ENCODE data around the gene RNF121. TPM values are rescaled to one million over a fixed set of nuclear protein-coding genes. Genes with fewer than 3 reads are reported as not detected.

RNF121 gene
- total and polyA plus RNA-seq, 9 donors = 17.4 to 32.2 (median 27.0) TPM

GRCh38 chr11:71931245-71931602, 2.4 kb downstream of the RNF121 start:
- TF ChIP-seq EP300 (IDR thresholded peaks at IDR 0.05) (no peak), POLR2A (IDR thresholded peaks at IDR 0.05) (no peak)
- TF ChIP-seq, protein P1, sequence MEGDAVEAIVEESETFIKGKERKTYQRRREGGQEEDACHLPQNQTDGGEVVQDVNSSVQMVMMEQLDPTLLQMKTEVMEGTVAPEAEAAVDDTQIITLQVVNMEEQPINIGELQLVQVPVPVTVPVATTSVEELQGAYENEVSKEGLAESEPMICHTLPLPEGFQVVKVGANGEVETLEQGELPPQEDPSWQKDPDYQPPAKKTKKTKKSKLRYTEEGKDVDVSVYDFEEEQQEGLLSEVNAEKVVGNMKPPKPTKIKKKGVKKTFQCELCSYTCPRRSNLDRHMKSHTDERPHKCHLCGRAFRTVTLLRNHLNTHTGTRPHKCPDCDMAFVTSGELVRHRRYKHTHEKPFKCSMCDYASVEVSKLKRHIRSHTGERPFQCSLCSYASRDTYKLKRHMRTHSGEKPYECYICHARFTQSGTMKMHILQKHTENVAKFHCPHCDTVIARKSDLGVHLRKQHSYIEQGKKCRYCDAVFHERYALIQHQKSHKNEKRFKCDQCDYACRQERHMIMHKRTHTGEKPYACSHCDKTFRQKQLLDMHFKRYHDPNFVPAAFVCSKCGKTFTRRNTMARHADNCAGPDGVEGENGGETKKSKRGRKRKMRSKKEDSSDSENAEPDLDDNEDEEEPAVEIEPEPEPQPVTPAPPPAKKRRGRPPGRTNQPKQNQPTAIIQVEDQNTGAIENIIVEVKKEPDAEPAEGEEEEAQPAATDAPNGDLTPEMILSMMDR (IDR thresholded peaks at IDR 0.05) = no peak
- Histone ChIP-seq H3K4me3 (no peak overlapping the region), H3K27ac (no peak overlapping the region), H3K9me3 (no peaks in the 10 kb centered on the region), H3K4me1 (ENCODE audit: insufficient read depth) (peaks cover 10% of the 10 kb centered on the region), H3K27me3 (no peaks in the 10 kb centered on the region), H3K36me3 (no peaks in the 10 kb centered on the region)
- DNase-seq = no peak
- WGBS, 3 donors = 47 to 58% (median 47%) methylated on average over 2 of the region's 2 CpGs
- intact Hi-C loops (cut with DNase I) = no loop called here

DNA sequence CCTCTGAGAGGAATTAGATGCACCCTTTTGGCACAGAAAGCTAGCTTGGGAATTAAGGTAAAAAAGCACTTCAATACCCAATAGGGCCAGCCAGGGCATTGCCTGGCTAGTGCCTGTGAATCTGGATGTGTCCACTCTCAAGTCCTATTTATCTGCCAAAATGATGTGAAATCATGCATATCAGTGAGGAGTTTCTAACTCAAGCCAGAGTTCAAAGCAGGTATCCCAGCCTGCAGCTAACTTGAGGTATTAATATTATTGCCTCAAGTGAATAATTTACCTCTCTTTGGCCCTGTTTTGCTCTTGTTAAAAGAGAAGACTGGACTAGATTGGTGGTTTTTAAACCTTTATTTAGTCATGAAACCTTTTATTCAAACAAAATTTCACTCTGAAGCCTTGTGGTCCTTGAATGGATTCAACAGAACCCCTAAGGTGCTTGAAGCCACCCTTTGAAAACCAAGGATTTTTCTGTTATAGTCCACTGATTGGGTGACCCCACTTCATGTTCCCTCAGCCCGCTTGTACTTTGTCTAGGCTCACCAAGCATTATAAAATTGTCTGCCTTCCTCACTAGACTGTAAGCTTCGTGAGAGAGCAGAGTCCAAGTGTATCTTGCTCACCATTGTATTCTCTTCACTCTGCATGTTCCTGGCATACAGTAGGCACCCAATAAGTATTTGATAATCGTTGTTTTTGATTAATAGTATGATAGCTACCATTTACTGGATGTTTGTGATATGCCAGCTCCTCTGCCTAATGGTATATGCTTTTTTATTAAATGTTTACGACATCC, 4.5 kb downstream of the RNF121 start:
- no peak for TF ChIP-seq POLR2A (IDR thresholded peaks at IDR 0.05)
- TF ChIP-seq EP300 (IDR thresholded peaks at IDR 0.05) = no peak
- TF ChIP-seq, protein P1 (IDR thresholded peaks at IDR 0.05) = no peak
- Histone ChIP-seq H3K27me3 (no peaks in the 10 kb centered on the region), H3K36me3 (no peaks in the 10 kb centered on the region), H3K27ac (no peak overlapping the region), H3K4me3 (no peak overlapping the region), H3K4me1 (ENCODE audit: insufficient read depth) (peaks cover 7% of the 10 kb centered on the region), H3K9me3 (no peaks in the 10 kb centered on the region)
- 87 to 89% (median 89%) methylated on average over 4 of the region's 4 CpGs for WGBS, 3 donors
- DNase-seq = no peak
- intact Hi-C loops (cut with DNase I) = no loop called here

- no peak for DNase-seq
- no peak overlapping the region for H3K4me3 ChIP-seq
- no peaks in the 10 kb centered on the region for H3K36me3 ChIP-seq
- intact Hi-C loops (cut with DNase I) = no loop called here
- 55 to 64% (median 56%) methylated on average over 2 of the region's 2 CpGs for WGBS, 3 donors
- no peaks in the 10 kb centered on the region for H3K27me3 ChIP-seq
- H3K27ac ChIP-seq = no peak overlapping the region
- peaks cover 7% of the 10 kb centered on the region for H3K4me1 ChIP-seq (ENCODE audit: insufficient read depth)
- H3K9me3 ChIP-seq = no peaks in the 10 kb centered on the region
- TF ChIP-seq EP300 (IDR thresholded peaks at IDR 0.05) = no peak
- no peak for TF ChIP-seq POLR2A (IDR thresholded peaks at IDR 0.05)
- TF ChIP-seq, protein P1 (IDR thresholded peaks at IDR 0.05) = no peak
These were observed 5.4 kb downstream of the RNF121 start for GRCh38 chr11:71934213-71934612.

DNA sequence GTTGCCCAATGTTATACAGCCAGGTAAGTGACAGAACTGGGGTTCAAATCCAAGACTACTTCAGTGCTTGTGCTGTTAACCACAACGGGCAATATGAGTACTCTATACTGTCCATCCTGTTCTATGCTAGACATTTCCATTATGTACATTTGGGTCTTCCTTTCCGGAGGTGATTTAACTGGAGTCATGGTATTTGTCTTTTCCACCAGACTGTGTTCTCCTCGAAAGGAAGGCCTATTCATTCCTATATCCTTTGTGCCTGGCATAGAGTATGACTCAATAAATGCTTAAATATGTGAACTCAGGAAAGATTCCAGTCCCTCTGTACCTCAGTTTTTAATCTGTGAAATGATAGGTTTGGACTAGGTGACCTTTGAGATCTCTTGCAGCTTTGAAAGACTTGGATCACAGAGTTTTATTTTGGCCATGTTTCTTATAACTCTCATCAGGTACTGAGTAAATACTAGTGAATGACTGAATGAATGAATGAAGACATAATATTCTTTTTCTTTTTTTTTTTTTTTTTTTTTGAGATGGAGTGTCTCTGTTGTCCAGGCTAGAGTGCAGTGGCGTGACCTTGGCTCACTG, 6.6 kb downstream of the RNF121 start:
- Histone ChIP-seq H3K27me3 (no peaks in the 10 kb centered on the region), H3K9me3 (no peaks in the 10 kb centered on the region), H3K27ac (no peak overlapping the region), H3K36me3 (no peaks in the 10 kb centered on the region), H3K4me1 (ENCODE audit: insufficient read depth) (peaks cover 2% of the 10 kb centered on the region), H3K4me3 (no peak overlapping the region)
- DNase-seq = no peak
- intact Hi-C loops (cut with DNase I) = no loop called here
- 82 to 90% (median 89%) methylated on average over 4 of the region's 4 CpGs for WGBS, 3 donors
- TF ChIP-seq EP300 (IDR thresholded peaks at IDR 0.05) (no peak), POLR2A (IDR thresholded peaks at IDR 0.05) (no peak)
- TF ChIP-seq, protein P1 (IDR thresholded peaks at IDR 0.05) = no peak

Data from ovary (tissue), 9 donors.